ENCODE results near the gene PIGS.

DNA sequence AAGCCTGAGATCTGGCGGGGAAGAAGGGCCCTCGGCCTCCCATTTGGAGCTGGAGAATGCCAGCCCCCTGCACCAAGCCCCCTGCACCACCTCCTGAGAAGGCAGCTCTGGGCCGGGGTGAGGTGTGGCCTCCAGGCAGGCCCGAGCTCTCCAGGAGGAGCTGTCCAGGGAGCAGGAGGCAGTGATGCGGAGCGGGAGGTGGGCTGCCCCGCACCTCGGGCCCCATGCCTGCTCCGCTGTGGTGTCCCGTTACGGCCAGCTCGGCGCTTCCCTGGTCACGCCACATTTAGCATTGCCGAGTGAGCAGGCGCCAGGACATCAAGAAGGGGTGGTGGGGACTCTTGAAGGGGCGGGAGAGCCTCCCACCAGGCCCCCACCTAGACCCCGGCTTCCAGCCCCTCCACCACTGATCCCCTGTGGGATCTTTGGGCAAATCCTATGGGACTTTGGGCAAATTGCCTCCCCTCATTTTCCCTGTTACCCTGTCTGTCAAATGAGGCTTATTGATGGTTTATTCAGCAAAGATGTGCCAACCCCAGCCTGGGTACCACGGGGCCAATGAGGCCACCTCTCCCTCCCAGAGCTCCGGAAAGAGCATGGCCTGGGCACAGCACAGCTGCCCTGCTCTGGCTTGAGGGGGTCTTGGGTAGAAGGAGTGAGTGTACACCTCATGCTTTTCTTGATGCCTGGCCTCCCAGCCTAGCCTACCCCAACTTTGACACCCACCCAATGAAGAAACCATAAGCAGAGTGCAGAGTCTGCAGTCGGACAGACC lies 49.8 kb downstream of the PIGS start:
- TF ChIP-seq, protein P1, sequence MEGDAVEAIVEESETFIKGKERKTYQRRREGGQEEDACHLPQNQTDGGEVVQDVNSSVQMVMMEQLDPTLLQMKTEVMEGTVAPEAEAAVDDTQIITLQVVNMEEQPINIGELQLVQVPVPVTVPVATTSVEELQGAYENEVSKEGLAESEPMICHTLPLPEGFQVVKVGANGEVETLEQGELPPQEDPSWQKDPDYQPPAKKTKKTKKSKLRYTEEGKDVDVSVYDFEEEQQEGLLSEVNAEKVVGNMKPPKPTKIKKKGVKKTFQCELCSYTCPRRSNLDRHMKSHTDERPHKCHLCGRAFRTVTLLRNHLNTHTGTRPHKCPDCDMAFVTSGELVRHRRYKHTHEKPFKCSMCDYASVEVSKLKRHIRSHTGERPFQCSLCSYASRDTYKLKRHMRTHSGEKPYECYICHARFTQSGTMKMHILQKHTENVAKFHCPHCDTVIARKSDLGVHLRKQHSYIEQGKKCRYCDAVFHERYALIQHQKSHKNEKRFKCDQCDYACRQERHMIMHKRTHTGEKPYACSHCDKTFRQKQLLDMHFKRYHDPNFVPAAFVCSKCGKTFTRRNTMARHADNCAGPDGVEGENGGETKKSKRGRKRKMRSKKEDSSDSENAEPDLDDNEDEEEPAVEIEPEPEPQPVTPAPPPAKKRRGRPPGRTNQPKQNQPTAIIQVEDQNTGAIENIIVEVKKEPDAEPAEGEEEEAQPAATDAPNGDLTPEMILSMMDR (IDR thresholded peaks at IDR 0.05) = no peak
- TF ChIP-seq POLR2A (IDR thresholded peaks at IDR 0.05) = no peak
